BJ (cell line): ENCODE results near the gene IGSF21. TPM values are rescaled to one million over a fixed set of nuclear protein-coding genes. Genes with fewer than 3 reads are reported as not detected.

Experiments
- CTCF ChIA-PET: fragments of 350-600 bp; formaldehyde crosslinking; extraction: SDS; loops from one replicate; lab custom pipeline; 2021; ENCODE audit warnings: antibody characterized with exemption, inconsistent platforms; lab: Yijun Ruan, JAX
- POLR2A ChIA-PET: fragments of 300-600 bp; sonication (Branson Sonifier 250); formaldehyde crosslinking; extraction: SDS; loops from one replicate; lab custom pipeline; 2021; ENCODE audit warnings: antibody characterized with exemption; lab: Charles Lee
- DNase-seq: peaks from one replicate; pipeline ENCODE4 v3.0.0-alpha.2; 2011; ENCODE audit warnings: low read depth
- H3K27me3 ChIP-seq: 2 replicates; pipeline ENCODE4 v1.6.0; 2011; ENCODE audit warnings: low read length; ENCODE audit not compliant: control insufficient read depth, insufficient read depth
- H3K36me3 ChIP-seq: 2 replicates; pipeline ENCODE4 v1.5.1; 2011; ENCODE audit warnings: low read length; ENCODE audit not compliant: control insufficient read depth, insufficient read depth
- H3K4me3 ChIP-seq: 2 replicates; pipeline ENCODE4 v1.5.1; 2011; ENCODE audit warnings: low read depth, mild to moderate bottlenecking, control low read depth, low read length
- polyA plus RNA-seq: library from polyadenylated mRNA; depleted of rRNA; stranded (reverse); fragments of >200 nt; gene quantifications from 2 replicates; pipeline ENCODE4 v1.2.3, GENCODE V29; 2011
- TF ChIP-seq, protein P1 (sequence below): IDR thresholded peaks from 2 replicates; pipeline ENCODE4 v1.5.1; 2011; ENCODE audit warnings: low read depth, mild to moderate bottlenecking, control low read depth, inconsistent platforms, low read length, moderate library complexity; ENCODE audit not compliant: insufficient read depth

IGSF21 gene
- polyA plus RNA-seq, 1 experiment: not detected

- H3K27me3 ChIP-seq: no peaks in the 10 kb centered on the region
- TF ChIP-seq, protein P1, sequence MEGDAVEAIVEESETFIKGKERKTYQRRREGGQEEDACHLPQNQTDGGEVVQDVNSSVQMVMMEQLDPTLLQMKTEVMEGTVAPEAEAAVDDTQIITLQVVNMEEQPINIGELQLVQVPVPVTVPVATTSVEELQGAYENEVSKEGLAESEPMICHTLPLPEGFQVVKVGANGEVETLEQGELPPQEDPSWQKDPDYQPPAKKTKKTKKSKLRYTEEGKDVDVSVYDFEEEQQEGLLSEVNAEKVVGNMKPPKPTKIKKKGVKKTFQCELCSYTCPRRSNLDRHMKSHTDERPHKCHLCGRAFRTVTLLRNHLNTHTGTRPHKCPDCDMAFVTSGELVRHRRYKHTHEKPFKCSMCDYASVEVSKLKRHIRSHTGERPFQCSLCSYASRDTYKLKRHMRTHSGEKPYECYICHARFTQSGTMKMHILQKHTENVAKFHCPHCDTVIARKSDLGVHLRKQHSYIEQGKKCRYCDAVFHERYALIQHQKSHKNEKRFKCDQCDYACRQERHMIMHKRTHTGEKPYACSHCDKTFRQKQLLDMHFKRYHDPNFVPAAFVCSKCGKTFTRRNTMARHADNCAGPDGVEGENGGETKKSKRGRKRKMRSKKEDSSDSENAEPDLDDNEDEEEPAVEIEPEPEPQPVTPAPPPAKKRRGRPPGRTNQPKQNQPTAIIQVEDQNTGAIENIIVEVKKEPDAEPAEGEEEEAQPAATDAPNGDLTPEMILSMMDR: no peak
- no peaks in the 10 kb centered on the region for H3K36me3 ChIP-seq
- H3K4me3 ChIP-seq: no peak overlapping the region
- DNase-seq: no peak
- CTCF ChIA-PET: no interaction called here
- POLR2A ChIA-PET: no interaction called here
Measured at GRCh38 chr1:18407166-18408045, 299.8 kb downstream of the IGSF21 start.

GRCh38 chr1:18408656-18409370 lies 301.2 kb downstream of the IGSF21 start:
- Histone ChIP-seq H3K36me3 (no peaks in the 10 kb centered on the region), H3K27me3 (no peaks in the 10 kb centered on the region), H3K4me3 (no peak overlapping the region)
- TF ChIP-seq, protein P1: no peak
- ChIA-PET POLR2A (no interaction called here), CTCF (interaction anchor here (1.2 kb wide), 1 partner anchor 15 kb away, joined by 3 read pairs; no protein-coding TSS in a partner anchor)
- DNase-seq: no peak

GRCh38 chr1:18409609-18410237 lies 302.1 kb downstream of the IGSF21 start:
- CTCF ChIA-PET: interaction anchor here (0.7 kb wide), 1 partner anchor 748 kb away, joined by 3 read pairs; no protein-coding TSS in a partner anchor
- Histone ChIP-seq H3K27me3 (no peaks in the 10 kb centered on the region), H3K4me3 (no peak overlapping the region), H3K36me3 (no peaks in the 10 kb centered on the region)
- POLR2A ChIA-PET: no interaction called here
- TF ChIP-seq, protein P1: no peak
- no peak for DNase-seq

DNA sequence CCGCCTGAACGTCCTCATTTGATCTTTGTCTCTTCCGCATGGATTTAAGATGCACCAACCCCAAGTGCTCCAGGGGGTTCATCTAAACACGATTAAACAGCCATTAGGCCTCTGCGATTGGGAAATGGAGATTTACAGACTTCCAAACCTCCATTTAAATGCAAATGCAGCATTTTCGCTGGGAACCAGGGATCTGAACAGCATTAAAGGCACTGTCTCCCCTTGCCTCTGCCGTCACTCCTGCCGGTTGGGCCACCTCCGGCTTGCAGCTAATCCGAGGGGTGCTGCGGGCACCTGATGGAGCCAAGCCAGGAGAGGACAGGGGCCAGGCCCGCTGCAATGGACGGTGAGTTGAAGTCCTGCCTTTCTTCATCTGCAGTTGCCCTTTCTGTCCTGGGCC lies 302.8 kb downstream of the IGSF21 start:
- no peak overlapping the region for H3K4me3 ChIP-seq
- DNase-seq: no peak
- TF ChIP-seq, protein P1: no peak

GRCh38 chr1:18411321-18411720 lies 303.7 kb downstream of the IGSF21 start:
- DNase-seq: no peak
- H3K36me3 ChIP-seq: no peaks in the 10 kb centered on the region
- no peaks in the 10 kb centered on the region for H3K27me3 ChIP-seq
- TF ChIP-seq, protein P1: no peak
- H3K4me3 ChIP-seq: no peak overlapping the region
- POLR2A ChIA-PET: no interaction called here
- CTCF ChIA-PET: interaction anchor here (0.7 kb wide), 1 partner anchor 409 kb away, joined by 3 read pairs; no protein-coding TSS in a partner anchor

More for the DNA sequence above, 302.8 kb downstream of the IGSF21 start:
- no peaks in the 10 kb centered on the region for H3K27me3 ChIP-seq
- ChIA-PET POLR2A (no interaction called here), CTCF (no interaction called here)
- no peaks in the 10 kb centered on the region for H3K36me3 ChIP-seq
